SIG-M5 treated with dmso at 0.1 percent for 504 hours (cell line): ENCODE measurements around the gene UBALD1.
A peak's percentile ranks its signal among the peaks of the same experiment; 100 is the strongest.

Source experiments
- DNase-seq: peaks from one replicate; lab custom pipeline; 2025; ENCODE audit not compliant: unreplicated experiment; lab: John Stamatoyannopoulos, UW

Gene UBALD1

DNA sequence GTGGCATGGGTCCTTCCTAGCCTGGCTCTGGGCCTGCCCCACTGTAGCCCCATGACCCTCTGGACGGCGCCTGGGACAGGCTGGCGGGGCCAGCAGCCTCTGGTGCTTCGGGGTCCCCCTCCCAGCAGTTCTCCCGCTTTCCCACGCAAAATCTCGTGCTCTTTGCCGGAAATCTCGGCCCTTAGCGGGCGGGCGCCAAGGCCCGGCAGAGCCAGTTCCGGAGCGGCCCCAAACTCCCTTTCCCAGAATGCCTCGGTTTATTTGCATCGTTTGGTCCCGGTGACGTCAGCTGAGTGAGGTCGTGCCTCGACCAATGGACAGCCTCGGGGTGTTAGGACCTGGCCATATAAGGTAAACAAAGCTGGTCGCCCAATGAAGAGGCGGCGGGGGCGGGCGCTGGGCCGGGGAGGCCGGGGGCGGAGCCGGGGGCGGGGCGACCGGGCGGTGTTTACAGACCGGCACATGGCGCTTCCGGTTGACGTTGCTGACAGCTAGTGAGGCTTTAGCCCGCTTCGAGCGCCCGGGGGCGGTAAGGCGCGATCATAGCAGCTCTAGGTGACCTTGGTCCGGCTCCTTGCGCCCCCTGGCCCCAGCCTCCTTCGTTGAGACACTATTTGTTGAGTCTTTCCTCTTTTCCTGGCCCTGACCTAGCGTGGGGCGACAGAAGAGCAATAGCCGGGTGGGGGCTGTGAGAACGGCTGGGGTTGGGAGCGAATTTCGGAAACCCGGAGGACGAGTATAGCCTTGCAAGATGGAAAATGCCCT lies 1.5 kb upstream of the UBALD1 start:
- DNase-seq = peak; percentile 98

DNA sequence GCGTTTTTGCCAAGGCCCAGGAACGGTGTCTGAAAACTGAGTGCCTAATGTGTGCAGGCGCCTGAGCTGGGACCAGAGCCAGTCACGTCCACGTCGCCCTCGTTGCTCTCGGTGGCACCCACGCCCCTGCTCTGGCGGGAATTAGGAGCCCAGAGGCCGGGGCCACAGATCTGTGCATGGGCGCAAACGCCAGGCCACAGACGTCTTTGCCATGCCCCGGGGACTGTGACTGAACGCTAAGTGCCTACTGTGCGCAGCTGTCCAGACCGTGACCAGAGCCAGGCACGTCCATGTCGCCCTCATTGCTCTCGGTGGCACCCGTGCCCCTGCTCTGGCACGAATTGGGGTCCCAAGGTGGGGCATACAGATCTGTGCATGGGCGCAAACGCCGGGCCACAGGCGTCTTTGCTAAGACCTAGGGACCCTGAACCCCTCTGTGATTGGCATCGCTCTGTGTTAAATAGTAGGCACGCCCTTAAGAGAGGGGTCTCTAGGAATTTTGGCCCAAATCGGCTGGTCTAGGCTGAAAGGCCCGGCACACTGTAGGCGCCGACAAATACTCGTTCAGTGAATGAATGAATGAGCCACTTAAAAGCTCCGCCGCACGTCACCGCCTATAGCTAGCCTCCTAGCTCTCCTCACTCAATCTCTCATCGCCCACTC lies 827 bp upstream of the UBALD1 start:
- DNase-seq = no peak

DNA sequence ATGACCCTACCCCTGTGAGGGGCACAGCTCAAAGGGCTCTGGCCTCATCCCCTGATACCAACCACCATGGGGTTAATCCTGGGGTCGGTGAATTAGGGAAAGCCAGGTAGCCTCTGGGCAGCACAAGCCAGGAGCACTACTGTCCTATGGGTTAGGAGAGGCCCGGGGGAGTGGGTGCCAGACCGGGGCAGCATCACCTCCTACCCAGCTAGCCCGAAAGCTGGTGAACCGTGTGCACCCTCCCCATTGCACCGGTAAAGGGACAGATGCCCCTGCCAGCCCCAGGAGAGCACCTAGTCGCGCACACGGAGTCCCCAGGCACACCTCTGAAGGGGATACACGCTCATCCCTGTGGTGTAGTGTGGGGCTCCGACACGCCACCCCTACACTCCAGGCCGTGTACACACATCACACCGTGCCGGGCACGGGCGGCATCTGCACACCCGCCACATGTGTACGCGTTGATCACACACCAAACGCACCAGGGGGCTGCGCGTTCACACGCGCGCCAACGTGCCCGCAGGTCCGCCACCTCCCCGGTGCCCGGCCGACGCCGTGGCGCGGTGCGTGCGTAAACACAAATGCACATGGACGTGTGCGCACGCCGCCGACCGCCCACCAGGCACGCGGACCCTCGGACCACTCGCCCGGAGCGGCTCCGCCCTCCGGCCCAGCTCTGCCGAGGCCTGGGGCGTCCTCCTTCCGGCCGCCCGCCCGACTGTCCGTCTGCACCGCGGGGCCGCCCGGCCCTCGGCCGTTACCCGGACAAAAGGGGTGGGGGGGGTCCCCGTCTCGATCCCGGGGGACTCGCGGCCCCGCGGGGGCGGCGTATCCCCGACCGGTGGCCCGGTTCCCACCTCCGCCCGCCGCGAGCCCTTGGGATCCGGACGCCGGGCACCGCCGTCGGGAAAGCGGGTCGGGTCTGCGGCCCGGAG lies 785 bp downstream of the UBALD1 start:
- no peak for DNase-seq

DNA sequence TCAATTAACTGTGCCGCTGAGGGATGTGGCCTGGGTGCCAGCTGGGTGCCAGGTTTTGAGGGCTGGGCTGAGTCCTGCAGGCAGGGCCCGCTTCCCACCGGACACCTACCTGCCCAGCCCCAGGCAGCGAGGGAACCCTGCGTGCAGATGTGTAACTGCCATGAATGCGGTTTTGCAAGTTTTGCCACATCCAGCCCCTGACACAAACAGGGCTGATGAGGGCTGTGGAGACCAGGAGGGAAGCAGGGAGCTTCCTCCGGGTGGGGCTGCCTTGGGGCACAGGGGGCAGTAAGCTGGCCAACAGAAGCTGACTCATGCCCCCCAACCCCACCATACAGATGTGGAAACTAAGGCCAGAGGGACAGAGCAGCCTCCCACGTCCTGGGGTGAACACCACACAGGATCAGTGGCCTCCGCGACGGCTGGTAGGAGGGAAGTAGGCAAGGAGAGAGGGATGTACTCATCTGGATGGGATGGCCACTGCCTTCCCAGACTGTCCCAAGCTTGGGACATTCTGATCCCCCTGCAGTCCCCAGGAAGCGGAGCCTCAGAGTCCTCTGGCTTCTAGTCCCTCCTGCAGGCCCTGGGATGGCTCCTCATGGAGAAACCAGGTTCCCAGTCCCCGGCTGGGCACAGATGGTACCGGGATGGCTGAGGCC lies 1.6 kb downstream of the UBALD1 start:
- peak; percentile 56 for DNase-seq

DNA sequence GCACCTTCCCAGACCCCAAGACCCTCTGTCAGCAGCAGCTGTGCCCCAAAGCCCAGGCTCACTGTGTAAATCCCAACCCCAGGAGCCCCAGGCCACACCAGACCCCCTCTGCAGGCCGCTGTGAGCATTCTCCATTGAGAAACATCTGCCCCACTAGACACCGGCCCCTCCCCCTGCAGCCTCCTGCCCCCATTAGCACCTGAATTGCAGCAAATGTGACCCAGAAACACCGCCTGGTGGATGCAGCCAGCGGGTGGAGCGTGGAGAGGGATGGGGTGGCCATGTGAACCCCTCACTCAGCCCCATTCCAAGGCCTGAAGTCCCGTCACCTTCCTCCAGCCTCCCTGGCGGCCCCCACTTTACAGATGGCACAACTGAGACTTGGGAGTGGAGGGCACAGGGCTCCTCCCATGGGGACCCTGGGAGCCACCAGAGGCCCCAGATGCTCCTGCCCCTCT lies 2.2 kb downstream of the UBALD1 start:
- peak; percentile 10 for DNase-seq

DNA sequence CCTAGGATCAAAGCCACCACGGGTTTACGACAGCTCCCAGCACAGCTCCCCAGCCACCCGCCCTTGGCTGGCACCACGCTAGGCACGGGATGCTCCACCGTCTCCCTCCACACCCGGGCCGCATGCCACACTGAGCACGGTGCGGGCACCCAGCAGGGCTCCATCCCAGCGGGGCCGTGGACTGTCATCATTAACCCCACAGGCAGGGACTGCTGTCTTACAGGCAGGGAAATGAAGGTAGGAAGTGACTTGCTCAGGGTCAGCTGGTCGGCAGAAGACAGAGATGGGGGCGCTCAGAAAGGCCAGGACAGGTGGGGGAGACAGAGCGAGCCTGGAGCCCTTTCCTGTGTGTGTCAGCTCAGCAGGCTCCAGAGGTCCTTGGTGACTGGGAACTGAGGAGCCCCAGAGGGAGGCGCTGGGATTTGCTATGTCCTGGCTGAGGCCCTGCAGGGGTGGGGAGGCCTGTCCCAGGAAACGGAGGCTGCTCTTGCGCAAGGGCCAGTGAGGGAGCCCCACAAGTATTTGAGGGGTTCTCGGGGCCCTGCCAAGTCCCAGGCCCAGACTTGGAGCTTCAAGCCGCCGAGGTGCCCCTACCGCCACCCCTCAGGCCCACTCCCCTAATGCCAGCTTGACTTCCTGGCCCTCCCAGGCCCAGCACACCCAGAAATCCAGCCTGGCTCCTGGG lies 3.2 kb downstream of the UBALD1 start:
- DNase-seq = no peak

DNA sequence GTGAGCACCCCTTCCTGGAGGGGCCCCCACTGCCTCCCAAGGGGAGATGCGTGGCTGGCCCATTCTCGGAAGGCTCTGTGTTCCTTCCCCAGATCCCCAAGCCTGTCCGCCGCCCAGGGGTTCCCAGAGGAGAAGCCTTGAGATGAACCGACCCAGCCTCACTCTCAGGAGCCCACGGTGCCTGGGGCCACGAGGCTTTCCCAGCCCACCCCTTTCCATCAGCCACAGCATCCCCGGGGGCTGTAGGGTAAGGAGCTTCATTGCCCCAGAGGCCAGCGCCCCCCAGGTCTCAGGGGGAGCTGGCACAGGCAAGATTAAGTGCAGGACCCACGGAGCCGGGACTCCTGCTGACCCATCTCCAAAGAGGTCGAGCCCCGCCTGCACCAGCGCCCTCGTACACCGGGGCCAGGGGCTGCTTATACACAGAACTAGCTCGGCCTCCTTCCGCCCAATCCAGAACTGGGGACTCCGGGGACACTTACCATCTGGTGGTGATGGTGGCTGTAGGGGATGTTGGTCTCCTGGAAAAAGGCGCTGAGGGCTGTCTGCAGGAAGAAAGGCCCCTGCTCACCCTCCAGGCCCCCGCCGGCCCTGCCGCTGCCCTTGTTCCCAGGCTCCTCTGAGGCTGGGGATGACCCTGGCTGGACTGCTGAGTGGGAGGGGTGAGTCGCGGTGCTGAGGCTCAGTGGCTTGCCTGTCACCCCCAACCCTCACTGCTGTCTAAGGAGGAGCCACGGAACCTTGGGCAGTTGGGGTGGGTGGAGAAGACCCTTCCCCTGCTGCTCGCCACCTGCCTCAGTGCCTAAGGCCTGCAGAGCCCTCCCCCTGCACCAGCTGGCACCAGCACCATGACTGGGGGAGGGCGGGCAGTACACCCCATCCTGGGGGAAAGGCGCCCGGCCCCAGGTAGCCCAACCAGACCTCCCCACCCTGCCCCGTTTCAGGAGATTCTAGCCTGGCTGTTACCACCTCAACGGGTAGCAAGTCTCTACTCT lies 4.4 kb downstream of the UBALD1 start:
- DNase-seq = no peak

DNA sequence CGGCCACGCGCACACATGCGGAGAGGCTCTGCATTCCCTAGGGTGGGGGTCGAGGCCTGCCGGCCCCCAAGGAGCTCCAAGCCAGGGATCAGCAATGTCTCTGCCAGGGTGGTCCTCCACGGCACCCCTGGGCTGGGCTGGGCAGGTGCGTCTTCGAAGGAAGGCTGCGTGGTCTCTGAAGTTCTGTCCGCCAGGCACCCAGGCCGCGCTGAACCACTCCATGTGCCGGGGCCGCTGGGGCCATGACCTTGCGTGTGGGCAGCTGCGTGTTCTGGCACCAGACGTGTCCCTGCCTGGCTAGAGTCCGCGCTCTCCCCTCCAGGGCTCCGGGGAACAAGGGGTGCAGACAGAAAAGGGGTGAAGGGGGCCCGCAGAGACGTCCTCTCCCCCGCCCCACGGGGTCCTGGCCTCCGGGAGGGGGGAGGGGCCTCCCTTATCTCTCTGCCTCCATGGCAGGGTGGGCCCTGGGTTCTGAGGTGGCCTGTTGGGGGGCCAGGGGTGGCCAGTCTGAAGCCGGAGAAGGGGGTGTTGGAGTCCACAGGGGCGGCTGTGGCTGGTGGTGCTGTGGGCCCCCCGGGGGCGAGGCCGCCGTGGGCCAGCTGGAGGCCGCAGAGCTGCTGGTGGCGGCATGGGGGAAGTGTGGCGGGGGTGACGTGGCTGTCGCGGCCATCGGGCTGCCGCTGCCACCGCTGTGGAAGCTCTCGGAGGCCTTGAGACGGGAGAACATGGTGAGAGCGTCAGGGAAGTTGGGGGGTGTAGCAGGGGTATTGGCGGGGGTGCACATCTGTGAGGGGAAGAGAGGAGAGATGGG lies 5.3 kb downstream of the UBALD1 start:
- no peak for DNase-seq

DNA sequence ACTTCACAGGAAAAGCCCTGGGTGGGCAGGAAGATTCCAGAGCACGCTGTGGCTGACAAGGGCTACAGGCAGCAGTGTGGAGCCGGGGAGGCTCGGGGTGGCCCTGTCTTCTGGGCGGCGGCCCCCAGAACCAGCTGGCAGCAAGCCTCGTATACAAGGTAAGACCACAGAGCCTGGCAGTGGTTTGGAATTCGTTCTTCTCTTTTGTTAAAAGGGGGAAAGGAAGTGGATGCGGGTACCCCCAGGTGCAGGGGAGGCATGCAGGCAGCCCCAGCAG lies 6.0 kb downstream of the UBALD1 start:
- DNase-seq = no peak

DNA sequence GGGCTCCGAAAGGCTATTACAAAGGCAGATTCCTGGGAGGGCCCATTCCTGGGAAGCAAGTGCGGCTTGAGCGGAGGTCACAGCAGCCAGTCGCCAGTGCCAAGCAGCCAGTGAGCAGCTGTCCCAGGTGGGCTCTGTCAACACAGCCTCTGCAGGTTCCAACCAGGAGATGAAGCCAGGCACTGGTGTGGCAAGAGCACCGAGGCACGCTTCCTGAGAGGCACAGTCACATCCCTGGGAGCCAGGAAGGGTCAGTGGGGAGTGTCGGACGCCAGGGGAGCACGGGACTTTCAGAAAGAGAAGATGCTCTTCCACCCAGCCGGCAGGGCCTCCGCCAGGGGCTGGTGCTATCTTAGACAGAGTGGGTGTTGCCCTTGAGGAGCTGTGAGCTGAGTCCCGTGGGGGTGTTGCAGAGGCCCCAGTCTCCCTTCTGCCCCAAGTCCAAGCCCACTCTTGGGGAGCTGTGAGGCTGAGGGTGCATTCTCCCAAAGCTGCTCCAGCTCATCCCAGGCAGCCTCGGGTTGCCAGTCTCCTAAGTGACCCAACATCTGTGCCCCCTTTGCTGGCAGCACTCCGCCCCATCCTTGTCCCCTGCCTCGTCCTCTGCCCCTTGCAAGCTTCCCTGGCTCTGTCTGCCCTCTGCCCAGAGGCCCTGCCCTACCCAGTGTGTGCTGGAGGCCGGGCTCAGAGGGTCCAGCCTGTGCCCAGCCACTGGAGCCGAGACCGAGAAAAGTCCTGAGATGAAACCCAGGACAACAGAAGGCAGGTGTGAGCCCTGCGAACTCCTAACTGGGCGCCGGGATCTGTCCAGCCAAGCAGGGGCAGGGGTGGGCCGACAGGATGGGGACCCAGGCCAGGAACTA lies 6.6 kb downstream of the UBALD1 start:
- no peak for DNase-seq

DNA sequence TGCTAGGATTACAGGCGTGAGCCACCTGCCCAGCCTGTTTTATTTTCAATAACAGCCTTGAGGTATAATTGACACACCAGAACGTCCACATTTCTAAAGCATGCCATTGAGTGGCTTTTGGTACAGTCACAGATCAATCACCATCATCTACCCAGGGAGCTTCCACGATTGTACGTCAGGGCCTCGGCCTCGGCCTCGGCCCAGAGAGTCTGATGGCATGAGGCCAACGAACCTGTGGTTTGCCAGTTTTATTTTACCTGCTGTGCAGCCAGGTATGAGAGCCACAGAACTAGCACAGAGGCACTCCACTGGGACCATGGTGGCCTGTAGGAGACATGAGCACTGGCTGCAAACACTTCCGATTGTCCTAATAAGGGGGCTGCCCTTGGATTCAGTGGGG lies 8.3 kb downstream of the UBALD1 start:
- DNase-seq = no peak

DNA sequence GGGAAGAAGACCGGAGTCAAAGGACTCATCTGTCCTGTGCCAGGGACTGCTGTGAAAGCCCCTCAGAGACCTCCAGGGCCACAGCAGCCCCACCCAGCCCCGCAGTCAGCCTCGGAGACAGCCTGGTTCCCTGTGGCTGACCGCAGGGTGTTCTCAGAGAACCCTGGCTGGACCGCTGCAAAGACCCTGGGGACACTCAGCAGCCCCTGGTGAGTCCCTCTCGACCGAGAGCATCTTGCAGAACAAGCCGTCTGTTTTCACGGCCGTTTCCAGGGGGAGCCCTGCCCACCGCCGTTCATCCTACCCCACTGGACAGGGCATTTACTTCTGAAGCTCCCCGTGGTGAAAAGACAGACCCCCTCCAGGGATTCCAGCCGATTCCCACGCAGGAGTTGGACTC lies 10.3 kb downstream of the UBALD1 start:
- no peak for DNase-seq

DNA sequence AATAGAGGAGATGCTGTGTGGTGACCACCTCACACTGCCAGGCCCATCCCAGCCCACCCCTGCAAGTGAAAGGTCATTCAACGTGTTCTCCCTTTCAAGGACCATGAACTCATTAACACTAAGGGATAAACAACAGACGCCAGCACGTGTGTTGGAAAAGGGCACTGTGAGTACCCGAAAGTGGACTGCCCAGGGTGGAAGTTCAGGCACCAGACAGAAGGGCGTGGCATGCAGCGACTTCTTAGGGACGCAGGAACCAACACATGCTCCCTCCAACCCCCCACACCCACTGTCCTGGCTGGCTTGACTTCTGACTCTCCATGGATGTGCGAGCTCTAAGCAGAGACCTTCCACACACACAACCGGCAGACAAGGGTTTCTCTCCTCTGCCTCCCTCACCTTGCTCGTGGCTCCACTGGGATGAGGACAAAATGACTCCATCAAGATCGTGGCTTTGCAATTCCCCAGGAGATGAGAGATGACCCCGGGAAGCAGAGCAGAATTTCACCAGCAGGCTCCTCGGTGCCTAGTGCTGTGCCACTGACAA lies 11.0 kb downstream of the UBALD1 start:
- DNase-seq = no peak

DNA sequence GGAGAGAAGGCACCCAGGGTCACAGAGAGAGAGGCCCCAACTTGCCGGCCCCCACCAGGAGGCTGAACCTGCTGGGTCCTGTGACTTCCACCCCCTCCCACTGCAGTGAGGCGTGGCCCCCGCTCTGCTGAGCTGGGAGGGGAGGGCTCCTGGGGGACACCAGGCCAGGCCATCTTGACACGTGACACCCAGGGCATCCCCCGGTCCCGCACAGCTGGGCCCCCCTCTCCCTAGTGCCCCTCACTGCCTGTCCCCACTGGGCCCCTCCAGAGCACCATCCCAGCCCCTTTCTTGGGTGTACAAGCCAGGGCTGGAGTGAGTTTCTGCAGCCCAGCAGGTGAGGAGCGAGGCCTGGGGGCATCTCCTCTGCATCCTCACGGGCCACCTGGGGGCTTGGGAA lies 12.4 kb downstream of the UBALD1 start:
- DNase-seq = no peak

DNA sequence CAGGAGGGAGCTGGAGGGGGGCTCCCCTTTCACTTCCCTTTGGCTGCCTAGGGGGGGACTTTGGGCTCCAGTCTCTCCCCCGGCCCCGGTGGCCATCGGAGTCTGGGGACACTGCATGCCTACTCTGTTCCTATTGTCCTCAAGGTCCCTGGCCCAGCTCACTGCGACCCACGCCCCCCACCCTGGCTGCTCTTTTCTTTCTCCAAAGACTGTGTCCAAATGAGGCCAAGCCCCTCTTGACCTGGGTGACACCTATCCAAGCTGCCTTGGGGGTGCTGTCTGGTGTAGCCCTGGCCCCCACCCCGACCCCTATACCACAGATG lies 12.9 kb downstream of the UBALD1 start:
- no peak for DNase-seq

DNA sequence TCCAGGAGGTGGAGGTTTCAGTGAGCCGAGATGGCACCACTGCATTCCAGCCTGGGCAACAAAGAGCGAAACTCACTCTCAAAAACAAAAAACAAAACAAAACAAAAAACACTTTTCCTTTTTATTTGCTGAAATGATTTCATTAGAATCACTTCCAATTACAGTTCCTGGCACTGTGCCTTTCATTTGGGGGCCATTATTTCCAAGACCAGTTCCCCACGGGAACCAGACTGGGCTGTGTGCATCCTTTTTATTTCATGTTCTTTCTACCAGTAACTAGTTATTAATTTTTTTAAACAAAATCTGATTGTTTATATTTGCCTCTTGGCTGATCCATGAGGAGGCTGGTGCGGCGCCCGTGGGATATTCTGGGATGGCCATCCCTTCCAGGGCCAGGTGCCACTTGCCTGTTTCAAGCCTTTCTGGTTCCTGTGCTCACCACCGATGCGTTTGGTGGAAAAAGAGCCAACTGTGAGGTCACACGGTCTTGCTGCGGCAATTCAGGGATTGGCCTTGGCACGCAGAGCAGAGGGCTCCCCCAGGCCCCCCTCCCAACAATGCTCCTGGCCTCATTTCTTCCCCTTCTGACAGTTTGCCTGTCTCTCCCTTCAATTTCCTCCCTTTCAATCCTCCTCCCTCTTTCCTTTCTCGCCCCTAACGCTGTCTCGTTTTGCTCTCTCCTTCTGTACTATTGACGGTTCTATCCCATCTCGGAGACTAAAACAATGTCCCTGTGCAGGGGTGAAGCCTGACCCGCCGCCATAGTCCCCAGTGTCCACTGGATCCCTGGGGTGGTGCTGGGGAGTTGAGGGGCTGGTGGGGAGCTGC lies 13.4 kb downstream of the UBALD1 start:
- DNase-seq = no peak

DNA sequence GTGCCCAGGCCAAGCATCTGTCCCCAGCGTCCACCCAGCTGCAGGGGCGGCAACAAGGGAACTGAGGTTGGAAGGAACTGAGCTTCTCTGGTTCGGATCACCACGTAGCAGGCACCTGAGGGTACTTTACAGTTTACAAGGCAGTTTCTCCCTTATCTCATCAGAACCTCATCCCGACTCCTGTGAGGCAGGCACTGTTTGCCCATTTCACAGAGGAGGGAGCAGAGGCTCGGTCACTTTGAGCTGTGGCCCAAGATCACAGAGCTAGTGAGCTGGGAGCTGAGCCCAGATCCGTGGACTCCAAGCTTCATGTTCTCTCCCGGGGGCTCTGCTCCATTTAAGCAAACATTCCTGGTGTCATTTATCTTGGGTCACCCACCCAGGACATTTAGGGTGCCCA lies 15.1 kb downstream of the UBALD1 start:
- DNase-seq = no peak
